Glutamatergic neuron (in vitro differentiated cells): Measurements from ENCODE around the gene RAD51D. TPM values are rescaled to one million over a fixed set of nuclear protein-coding genes. Genes with fewer than 3 reads are reported as not detected.

Source experiments
- DNase-seq: peaks from one replicate; pipeline ENCODE4 v3.0.0; 2022
- H3K27ac Mint-ChIP-seq: one replicate; pipeline ENCODE4 v1.8.0; 2020; ENCODE audit warnings: mild to moderate bottlenecking, mixed read lengths, inconsistent platforms; ENCODE audit not compliant: unreplicated experiment
- H3K27me3 Mint-ChIP-seq: one replicate; pipeline ENCODE4 v1.8.0; 2020; ENCODE audit warnings: mild to moderate bottlenecking, moderate library complexity, mixed read lengths, inconsistent platforms; ENCODE audit not compliant: unreplicated experiment
- H3K36me3 Mint-ChIP-seq: one replicate; pipeline ENCODE4 v1.8.0; 2020; ENCODE audit warnings: mild to moderate bottlenecking, mixed read lengths, inconsistent platforms; ENCODE audit not compliant: unreplicated experiment
- H3K4me1 Mint-ChIP-seq: one replicate; pipeline ENCODE4 v1.8.0; 2020; ENCODE audit warnings: mild to moderate bottlenecking, low read depth, mixed read lengths, inconsistent platforms; ENCODE audit not compliant: unreplicated experiment
- H3K4me3 Mint-ChIP-seq: one replicate; pipeline ENCODE4 v1.8.0; 2020; ENCODE audit warnings: mild to moderate bottlenecking, mixed read lengths, inconsistent platforms; ENCODE audit not compliant: unreplicated experiment
- H3K9me3 Mint-ChIP-seq: one replicate; pipeline ENCODE4 v1.8.0; 2020; ENCODE audit warnings: mild to moderate bottlenecking, moderate library complexity, mixed read lengths, inconsistent platforms; ENCODE audit not compliant: unreplicated experiment
- CTCF ChIP-seq: fragments of 200-600 bp; sonication (generic); IDR thresholded peaks from one replicate; pipeline ENCODE4 v1.5.0; 2021; ENCODE audit not compliant: partially characterized antibody, unreplicated experiment
- total RNA-seq: library from RNA; stranded (reverse); fragmentation: NEBNext Ultra II Directional; extraction: Animal tissue kit (Norgen Biotek cat#: 25700); gene quantifications from one replicate; pipeline ENCODE4 v1.2.1, GENCODE V29; 2021; ENCODE audit not compliant: unreplicated experiment

Gene RAD51D
- total RNA-seq, 1 donor from 2014 or later, result 10.1 TPM

DNA sequence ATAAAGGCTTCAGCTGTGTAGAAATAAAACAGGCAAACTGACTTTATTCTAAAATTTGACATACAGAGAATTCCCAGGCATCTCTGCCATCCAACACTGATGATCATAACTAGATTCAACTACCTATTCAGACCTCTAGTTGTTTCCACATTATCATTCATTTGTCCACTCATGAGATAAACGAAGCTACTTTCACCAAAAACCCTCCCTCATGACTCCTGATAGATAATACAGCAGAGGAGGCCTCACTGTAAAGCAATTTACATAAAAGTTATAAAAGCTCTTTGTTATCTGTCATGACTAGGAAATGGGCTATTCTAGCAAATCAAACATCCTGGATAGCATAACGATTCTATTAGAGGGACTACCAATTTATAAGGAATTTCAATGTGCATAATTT lies 36.6 kb downstream of the RAD51D start:
- no peak for TF ChIP-seq CTCF
- H3K36me3 Mint-ChIP-seq, result no peaks in the 10 kb centered on the region

GRCh38 chr17:35082073-35082657 lies 37.5 kb downstream of the RAD51D start:
- TF ChIP-seq CTCF, result no peak
- H3K27ac Mint-ChIP-seq, result no peak overlapping the region
- DNase-seq, result no peak
- no peaks in the 10 kb centered on the region for H3K9me3 Mint-ChIP-seq
- no peak overlapping the region for H3K4me3 Mint-ChIP-seq
- no peaks in the 10 kb centered on the region for H3K36me3 Mint-ChIP-seq
- H3K27me3 Mint-ChIP-seq, result peaks cover 2% of the 10 kb centered on the region
- no peaks in the 10 kb centered on the region for H3K4me1 Mint-ChIP-seq

More for the DNA sequence above, 36.6 kb downstream of the RAD51D start:
- no peak overlapping the region for H3K27ac Mint-ChIP-seq
- DNase-seq, result no peak
- H3K4me1 Mint-ChIP-seq, result no peaks in the 10 kb centered on the region
- no peaks in the 10 kb centered on the region for H3K9me3 Mint-ChIP-seq
- H3K27me3 Mint-ChIP-seq, result peaks cover 5% of the 10 kb centered on the region
- no peak overlapping the region for H3K4me3 Mint-ChIP-seq

GRCh38 chr17:35081638-35082037 lies 38.0 kb downstream of the RAD51D start:
- H3K27me3 Mint-ChIP-seq, result no peaks in the 10 kb centered on the region
- no peaks in the 10 kb centered on the region for H3K4me1 Mint-ChIP-seq
- no peak overlapping the region for H3K27ac Mint-ChIP-seq

DNA sequence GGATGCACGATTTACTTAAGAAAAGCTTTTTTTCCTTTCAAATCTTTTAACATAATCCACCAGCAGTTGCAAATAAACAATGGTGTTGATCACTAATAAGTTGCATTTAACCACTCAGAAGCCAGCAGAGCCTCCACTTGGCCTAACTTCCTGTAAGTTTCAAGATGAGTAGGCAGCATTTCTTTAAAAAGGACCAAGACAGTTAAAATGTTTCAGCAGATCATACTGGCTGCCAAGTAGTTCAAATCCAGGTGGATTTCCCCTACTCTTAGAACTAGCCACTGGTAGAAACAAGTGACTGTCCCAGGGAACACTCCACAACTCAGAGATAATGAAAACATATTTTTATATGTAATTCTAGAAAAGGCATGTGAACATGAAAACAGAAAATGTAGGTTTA lies 39.1 kb downstream of the RAD51D start:
- TF ChIP-seq CTCF, result no peak
- DNase-seq, result no peak
- no peak overlapping the region for H3K4me3 Mint-ChIP-seq
- no peaks in the 10 kb centered on the region for H3K4me1 Mint-ChIP-seq
- H3K27me3 Mint-ChIP-seq, result no peaks in the 10 kb centered on the region
- no peak overlapping the region for H3K27ac Mint-ChIP-seq
- no peaks in the 10 kb centered on the region for H3K36me3 Mint-ChIP-seq
- no peaks in the 10 kb centered on the region for H3K9me3 Mint-ChIP-seq

More at GRCh38 chr17:35081638-35082037, 38.0 kb downstream of the RAD51D start:
- Mint-ChIP-seq H3K9me3 (no peaks in the 10 kb centered on the region), H3K4me3 (no peak overlapping the region), H3K36me3 (no peaks in the 10 kb centered on the region)
- TF ChIP-seq CTCF, result no peak
- no peak for DNase-seq

DNA sequence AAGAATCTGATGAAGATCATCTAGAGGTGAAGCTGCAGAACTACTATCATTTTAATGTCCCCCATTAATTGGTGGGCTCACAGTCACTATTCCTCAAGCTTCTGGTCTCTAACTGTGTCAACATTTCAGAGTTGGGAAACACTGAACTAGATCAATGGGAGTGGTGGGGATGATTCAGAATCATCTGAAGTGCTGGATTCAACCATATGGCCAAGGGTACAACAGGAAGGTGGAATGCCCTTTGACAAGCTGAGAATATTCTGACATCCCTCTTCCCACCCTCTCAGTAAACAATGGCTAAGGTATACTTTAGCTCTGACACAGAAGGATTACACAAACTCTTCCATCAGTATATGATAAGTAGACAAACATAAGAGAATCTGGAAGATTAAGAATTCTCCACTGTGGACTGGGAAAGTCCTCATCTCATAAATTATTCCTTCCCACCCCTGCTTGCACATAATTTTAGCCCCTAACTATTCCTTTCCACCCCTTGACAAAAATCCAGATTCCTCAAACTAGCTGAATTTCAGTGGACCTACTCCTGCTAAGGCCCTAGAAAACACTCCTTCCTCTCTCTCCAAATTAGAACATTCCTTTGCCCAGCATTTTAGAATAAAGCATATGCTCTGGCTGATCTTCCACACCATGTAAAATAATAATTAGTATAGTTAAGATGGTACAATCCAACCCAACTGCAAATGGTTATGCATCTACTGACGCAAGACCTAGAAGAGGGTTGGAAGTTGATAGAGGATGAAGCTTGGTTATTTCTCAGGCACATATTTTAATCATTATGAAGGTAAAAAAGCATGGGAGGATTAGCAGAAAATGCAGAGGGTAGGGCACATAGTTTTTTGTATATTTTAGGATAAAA lies 39.9 kb downstream of the RAD51D start:
- TF ChIP-seq CTCF, result no peak
- DNase-seq, result no peak
- no peak overlapping the region for H3K27ac Mint-ChIP-seq
- peaks cover 4% of the 10 kb centered on the region for H3K4me1 Mint-ChIP-seq
- no peaks in the 10 kb centered on the region for H3K27me3 Mint-ChIP-seq
- H3K4me3 Mint-ChIP-seq, result no peak overlapping the region
- H3K36me3 Mint-ChIP-seq, result no peaks in the 10 kb centered on the region
- no peaks in the 10 kb centered on the region for H3K9me3 Mint-ChIP-seq
